Liver (tissue), 9 donors: ENCODE measurements around the gene RNF220. TPM values are rescaled to one million over a fixed set of nuclear protein-coding genes. Genes with fewer than 3 reads are reported as not detected.

ENCODE experiments used
- DNase-seq: peaks from one replicate; pipeline ENCODE4 v3.0.0-alpha.2; 2017; ENCODE audit warnings: low spot score
- H3K27ac ChIP-seq, 2 donors: one replicate each; pipeline ENCODE4 v1.7.0; 2013; ENCODE audit warnings: inconsistent platforms in 2 of 2, low read length in 2 of 2, control low read depth in 1 of 2, low read depth in 1 of 2, mild to moderate bottlenecking in 1 of 2
- H3K27me3 ChIP-seq, 4 donors: one replicate each; pipeline versions ENCODE4 v1.6.1 to v1.7.0; 2013; ENCODE audit warnings: low read length in 3 of 4, inconsistent platforms in 1 of 4, mild to moderate bottlenecking in 1 of 4, moderate library complexity in 1 of 4; ENCODE audit not compliant: control insufficient read depth in 4 of 4, insufficient read depth in 4 of 4
- H3K36me3 ChIP-seq, 4 donors: one replicate each; pipeline versions ENCODE4 v1.6.1 to v1.7.0; 2013; ENCODE audit warnings: low read length in 3 of 4, mild to moderate bottlenecking in 3 of 4, low read depth in 1 of 4, moderate library complexity in 1 of 4; ENCODE audit not compliant: control insufficient read depth in 4 of 4, insufficient read depth in 3 of 4
- H3K4me1 ChIP-seq, 4 donors: one replicate each; pipeline versions ENCODE4 v1.6.1 to v1.7.0; 2013; ENCODE audit warnings: low read length in 3 of 4, mild to moderate bottlenecking in 3 of 4, moderate library complexity in 1 of 4; ENCODE audit not compliant: control insufficient read depth in 4 of 4, insufficient read depth in 4 of 4
- H3K4me3 ChIP-seq, 3 donors: one replicate each; pipeline versions ENCODE4 v1.6.1 to v1.7.0; 2013; ENCODE audit warnings: low read length in 3 of 3, control low read depth in 1 of 3, low read depth in 1 of 3, mild to moderate bottlenecking in 1 of 3
- H3K9ac ChIP-seq, 2 donors: one replicate each; pipeline ENCODE4 v1.7.0; 2013; ENCODE audit warnings: low read length in 2 of 2, mild to moderate bottlenecking in 2 of 2, moderate library complexity in 2 of 2, control low read depth in 1 of 2, low read depth in 1 of 2
- H3K9me3 ChIP-seq, 4 donors: one replicate each; pipeline versions ENCODE4 v1.6.1 to v1.7.0; 2013; ENCODE audit warnings: low read length in 3 of 4; ENCODE audit not compliant: control insufficient read depth in 4 of 4
- EGR1 ChIP-seq, 2 donors: IDR thresholded peaks; 2 replicates each; pipeline ENCODE4 v1.6.1; 2016 to 2018; ENCODE audit warnings: antibody characterized with exemption in 2 of 2, low read depth in 2 of 2
- FOXA1 ChIP-seq: IDR thresholded peaks from 2 replicates; pipeline ENCODE4 v1.6.1; 2016; ENCODE audit warnings: antibody characterized with exemption
- FOXA2 ChIP-seq: IDR thresholded peaks from 2 replicates; pipeline ENCODE4 v1.6.1; 2016; ENCODE audit warnings: antibody characterized with exemption
- HNF4G ChIP-seq: IDR thresholded peaks from 2 replicates; pipeline ENCODE4 v1.6.1; 2016; ENCODE audit warnings: antibody characterized with exemption
- JUND ChIP-seq, 2 donors: IDR thresholded peaks; 2 replicates each; pipeline ENCODE4 v1.6.1; 2016; ENCODE audit warnings: antibody characterized with exemption in 2 of 2
- MAX ChIP-seq: IDR thresholded peaks from 2 replicates; pipeline ENCODE4 v1.6.1; 2016; ENCODE audit warnings: antibody characterized with exemption
- NR2F2 ChIP-seq: IDR thresholded peaks from 2 replicates; pipeline ENCODE4 v1.6.1; 2016; ENCODE audit warnings: antibody characterized with exemption
- RAD21 ChIP-seq, 2 donors: IDR thresholded peaks; 2 replicates each; pipeline ENCODE4 v1.6.1; 2016; ENCODE audit warnings: antibody characterized with exemption in 2 of 2, mild to moderate bottlenecking in 2 of 2
- REST ChIP-seq: IDR thresholded peaks from 2 replicates; pipeline ENCODE4 v1.6.1; 2016; ENCODE audit warnings: antibody characterized with exemption, mild to moderate bottlenecking
- RXRA ChIP-seq, 2 donors: IDR thresholded peaks; 2 replicates each; pipeline ENCODE4 v1.6.1; 2017 to 2018; ENCODE audit warnings: antibody characterized with exemption in 2 of 2, mild to moderate bottlenecking in 1 of 2
- SP1 ChIP-seq: IDR thresholded peaks from 2 replicates; pipeline ENCODE4 v1.6.1; 2018; ENCODE audit warnings: antibody characterized with exemption, mild to moderate bottlenecking
- TAF1 ChIP-seq: conservative IDR thresholded peaks from 2 replicates; pipeline ENCODE4 v1.6.1; 2016; ENCODE audit warnings: antibody characterized with exemption, mild to moderate bottlenecking
- YY1 ChIP-seq: IDR thresholded peaks from 2 replicates; pipeline ENCODE4 v1.6.1; 2016; ENCODE audit warnings: antibody characterized with exemption, mild to moderate bottlenecking
- WGBS: extraction: QIAGEN DNeasy Blood & Tissue Kit; methylation state at CpG from one replicate; pipeline ENCODE4 v1.1.7; 2013; 5-methylcytosine and 5-hydroxymethylcytosine counted together
- polyA plus RNA-seq, 2 donors: library from polyadenylated mRNA; stranded (reverse) in 1 of 2; unstranded in 1 of 2; fragments of 200-250 nt in 1 of 2; fragments of >200 nt in 1 of 2; fragmentation: Nextera tagmentation in 1 of 2; extraction: Ambion mirVana in 1 of 2; gene quantifications; one replicate each; pipeline versions ENCODE4 v1.2.1 to v1.2.3, GENCODE V29; 2013 to 2015
- total RNA-seq, 2 donors: library from RNA; depleted of rRNA; stranded (reverse); fragments of >200 nt; gene quantifications; one replicate each; pipeline ENCODE4 v1.2.3, GENCODE V29; 2014
- TF ChIP-seq, protein P1 (sequence below): fragments of 150-350 bp; IDR thresholded peaks from 2 replicates; pipeline ENCODE4 v1.5.1; 2017; ENCODE audit warnings: improper control_type of control experiment, low read depth, low read length; ENCODE audit not compliant: missing input control
- TF ChIP-seq, protein P2 (sequence below): IDR thresholded peaks from 2 replicates; pipeline ENCODE4 v1.6.1; 2016; ENCODE audit warnings: antibody characterized with exemption
- donor health status: healthy.
- donor health status: healthy.
- donor health status: healthy.
- donor health status: healthy.
- donor health status: healthy.

The RNF220 gene
- total and polyA plus RNA-seq, 4 donors, result 18.2 to 35.8 (median 26.1) TPM

DNA sequence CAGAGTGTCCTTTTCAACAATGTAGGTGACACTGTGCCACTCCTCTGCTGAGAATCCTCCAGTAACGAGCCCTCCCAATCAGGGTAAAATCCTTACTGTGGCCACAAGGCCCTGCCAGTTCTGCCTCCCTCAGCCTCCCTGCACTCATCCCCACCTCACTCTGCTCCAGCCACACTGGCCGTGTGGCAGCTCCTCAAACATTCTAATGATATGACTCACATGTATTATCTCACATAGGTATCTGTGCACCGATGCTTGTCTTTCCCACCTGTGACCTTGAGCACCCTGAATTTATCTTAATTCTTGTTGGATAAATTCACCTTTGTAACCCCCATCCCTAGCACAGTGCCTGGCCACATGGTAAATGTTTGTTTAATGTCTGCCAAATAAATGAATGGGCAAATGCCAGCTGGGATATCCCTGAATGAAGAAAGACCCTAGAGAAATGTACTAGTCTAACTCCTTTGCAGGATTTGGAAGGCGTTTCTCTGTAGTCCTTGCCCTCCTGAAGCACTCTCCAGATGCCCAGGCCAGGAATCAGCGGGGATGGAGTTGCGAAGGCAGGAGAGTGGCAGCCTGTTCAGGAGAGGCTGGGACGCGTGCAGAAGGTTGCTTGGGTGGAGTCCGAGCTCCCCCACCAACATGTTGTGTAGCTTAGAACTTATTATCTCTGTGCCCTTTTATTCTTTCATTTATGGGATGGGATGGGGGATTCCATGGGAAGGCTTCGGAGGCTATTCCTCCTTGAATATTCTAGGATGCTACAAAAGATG, 163.3 kb downstream of the RNF220 start:
- WGBS, result 71% methylated on average over 10 of the region's 10 CpGs
- Histone ChIP-seq H3K9ac (no peak overlapping the region), H3K9me3 (no peaks in the 10 kb centered on the region), H3K36me3 (no peaks in the 10 kb centered on the region), H3K4me1 (no peaks in the 10 kb centered on the region), H3K27me3 (no peaks in the 10 kb centered on the region), H3K27ac (no peak overlapping the region), H3K4me3 (no peak overlapping the region)
- no peak for DNase-seq
- TF ChIP-seq HNF4G (no peak), NR2F2 (no peak), JUND (IDR thresholded peaks at IDR 0.05) (no peak), FOXA1 (no peak), MAX (no peak)

DNA sequence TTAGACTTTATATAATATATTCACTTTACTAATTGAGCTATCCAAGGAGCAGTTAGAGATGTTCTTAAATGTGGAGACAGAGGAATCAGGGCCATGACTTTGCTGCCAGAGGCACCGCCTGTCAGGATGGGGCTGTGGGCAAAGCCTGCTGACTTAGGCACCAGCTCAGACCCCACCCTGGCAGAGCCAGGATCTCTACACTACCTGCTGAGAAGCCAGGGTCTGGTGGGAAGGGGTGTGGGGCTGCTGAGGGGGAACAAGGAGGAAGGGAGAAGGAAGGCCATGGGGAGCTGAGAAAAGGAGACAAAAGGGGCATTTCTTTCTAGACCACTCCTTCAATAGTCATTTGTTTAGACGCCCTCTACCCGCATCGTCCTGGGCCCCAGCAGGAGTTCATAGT, 164.4 kb downstream of the RNF220 start:
- Histone ChIP-seq H3K4me3 (no peak overlapping the region), H3K36me3 (no peaks in the 10 kb centered on the region), H3K27ac (no peak overlapping the region), H3K4me1 (no peaks in the 10 kb centered on the region), H3K9me3 (no peaks in the 10 kb centered on the region), H3K27me3 (peaks cover 0 to 2% (median 0%) of the 10 kb centered on the region in 4 donors), H3K9ac (no peak overlapping the region)
- WGBS, result 85% methylated on average over 4 of the region's 4 CpGs
- TF ChIP-seq REST, result no peak
- no peak for TF ChIP-seq MAX
- TF ChIP-seq FOXA1, result no peak
- no peak for DNase-seq

DNA sequence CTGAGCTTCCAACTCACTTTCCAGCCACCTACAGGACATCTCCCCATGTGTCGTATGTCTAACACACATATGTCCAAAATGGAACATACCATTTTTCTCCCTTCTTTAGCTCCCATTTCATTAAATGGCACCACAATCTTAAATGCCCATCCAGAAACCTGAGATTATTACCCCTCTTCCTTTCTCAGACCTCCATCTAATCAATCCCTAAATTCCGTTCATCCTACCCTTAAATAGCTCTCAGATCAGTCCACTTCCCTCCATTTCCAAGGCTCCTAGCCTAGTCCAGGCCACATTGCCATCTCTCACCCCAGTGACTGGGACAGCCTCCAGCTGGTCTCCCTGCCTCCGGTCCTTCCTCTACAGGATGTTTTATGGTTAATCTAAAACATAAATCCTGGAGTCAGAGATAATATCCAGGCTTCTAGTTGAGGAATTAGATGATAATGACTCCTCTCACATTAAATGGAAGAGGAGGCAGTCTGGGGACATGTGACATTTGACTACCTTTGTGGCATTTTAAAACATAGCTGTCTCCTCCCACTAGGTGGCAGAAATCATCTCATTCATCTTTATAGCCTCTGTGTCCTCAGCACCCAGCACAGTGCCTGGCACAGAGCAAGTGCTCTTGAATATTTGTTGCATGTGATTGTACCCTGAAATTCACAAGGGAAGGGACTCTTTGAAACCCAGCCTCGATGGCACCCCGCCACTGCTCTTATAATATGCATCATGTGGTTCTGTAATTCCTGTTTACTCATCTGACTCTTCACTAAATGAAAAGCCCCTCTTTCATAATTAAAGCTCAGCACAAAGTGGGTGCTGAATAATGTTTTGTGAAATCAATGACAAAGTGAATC, 166.9 kb downstream of the RNF220 start:
- H3K4me3 ChIP-seq, result no peak overlapping the region
- no peaks in the 10 kb centered on the region for H3K36me3 ChIP-seq
- H3K4me1 ChIP-seq, result no peaks in the 10 kb centered on the region
- H3K27me3 ChIP-seq, result peaks cover 0 to 3% (median 0%) of the 10 kb centered on the region in 4 donors
- no peak for TF ChIP-seq FOXA1
- no peak for TF ChIP-seq JUND (IDR thresholded peaks at IDR 0.05)
- TF ChIP-seq RXRA (IDR thresholded peaks at IDR 0.05), result no peak
- no peak for TF ChIP-seq MAX
- TF ChIP-seq, protein P1, sequence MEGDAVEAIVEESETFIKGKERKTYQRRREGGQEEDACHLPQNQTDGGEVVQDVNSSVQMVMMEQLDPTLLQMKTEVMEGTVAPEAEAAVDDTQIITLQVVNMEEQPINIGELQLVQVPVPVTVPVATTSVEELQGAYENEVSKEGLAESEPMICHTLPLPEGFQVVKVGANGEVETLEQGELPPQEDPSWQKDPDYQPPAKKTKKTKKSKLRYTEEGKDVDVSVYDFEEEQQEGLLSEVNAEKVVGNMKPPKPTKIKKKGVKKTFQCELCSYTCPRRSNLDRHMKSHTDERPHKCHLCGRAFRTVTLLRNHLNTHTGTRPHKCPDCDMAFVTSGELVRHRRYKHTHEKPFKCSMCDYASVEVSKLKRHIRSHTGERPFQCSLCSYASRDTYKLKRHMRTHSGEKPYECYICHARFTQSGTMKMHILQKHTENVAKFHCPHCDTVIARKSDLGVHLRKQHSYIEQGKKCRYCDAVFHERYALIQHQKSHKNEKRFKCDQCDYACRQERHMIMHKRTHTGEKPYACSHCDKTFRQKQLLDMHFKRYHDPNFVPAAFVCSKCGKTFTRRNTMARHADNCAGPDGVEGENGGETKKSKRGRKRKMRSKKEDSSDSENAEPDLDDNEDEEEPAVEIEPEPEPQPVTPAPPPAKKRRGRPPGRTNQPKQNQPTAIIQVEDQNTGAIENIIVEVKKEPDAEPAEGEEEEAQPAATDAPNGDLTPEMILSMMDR, result peak; percentile 60
- TF ChIP-seq SP1, result no peak
- TF ChIP-seq TAF1, result no peak
- TF ChIP-seq HNF4G, result no peak
- no peak for TF ChIP-seq EGR1 (IDR thresholded peaks at IDR 0.05; ENCODE audit: low read depth in 2 of 2)
- TF ChIP-seq FOXA2, result no peak
- TF ChIP-seq RAD21 (IDR thresholded peaks at IDR 0.05), result peak; percentile 40 to 65
- TF ChIP-seq, protein P2, sequence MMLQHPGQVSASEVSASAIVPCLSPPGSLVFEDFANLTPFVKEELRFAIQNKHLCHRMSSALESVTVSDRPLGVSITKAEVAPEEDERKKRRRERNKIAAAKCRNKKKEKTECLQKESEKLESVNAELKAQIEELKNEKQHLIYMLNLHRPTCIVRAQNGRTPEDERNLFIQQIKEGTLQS, result no peak
- TF ChIP-seq YY1, result no peak
- no peak for TF ChIP-seq NR2F2
- TF ChIP-seq REST, result no peak
- H3K9me3 ChIP-seq, result no peaks in the 10 kb centered on the region
- no peak overlapping the region for H3K27ac ChIP-seq
- 67% methylated on average over 5 of the region's 5 CpGs for WGBS
- H3K9ac ChIP-seq, result no peak overlapping the region
- no peak for DNase-seq
